HG02938 (cell line): ENCODE measurements around the gene DBNL.

Experiments used
- ATAC-seq: cut with Tn5 transposase; IDR thresholded peaks from one replicate; pipeline ENCODE4 v1.9.1; 2021; ENCODE audit warnings: mild to moderate bottlenecking, moderate library complexity; ENCODE audit not compliant: unreplicated experiment

DBNL gene

GRCh38 chr7:44060948-44061644, 16.6 kb downstream of the DBNL start:
- no peak for ATAC-seq

GRCh38 chr7:44061645-44062179, 17.2 kb downstream of the DBNL start:
- ATAC-seq: no peak

- ATAC-seq: no peak
Observed at GRCh38 chr7:44062180-44062902, 17.8 kb downstream of the DBNL start.

GRCh38 chr7:44062903-44063295, 18.4 kb downstream of the DBNL start:
- ATAC-seq: no peak

GRCh38 chr7:44063547-44063893, 19.0 kb downstream of the DBNL start:
- ATAC-seq: no peak

GRCh38 chr7:44063894-44064651, 19.6 kb downstream of the DBNL start:
- no peak for ATAC-seq

GRCh38 chr7:44064791-44065430, 20.4 kb downstream of the DBNL start:
- ATAC-seq: no peak

- ATAC-seq: no peak
Observed at GRCh38 chr7:44065431-44066110, 21.1 kb downstream of the DBNL start, which contains the start of gene PGAM2. PGAM2 (minus strand) TSS chr7:44065567; CDS start chr7:44065529, 38 bp downstream.

GRCh38 chr7:44066111-44066460, 21.6 kb downstream of the DBNL start:
- ATAC-seq: no peak

- no peak for ATAC-seq
Observed at GRCh38 chr7:44066494-44067063, 22.1 kb downstream of the DBNL start.

GRCh38 chr7:44067064-44067951, 22.8 kb downstream of the DBNL start:
- ATAC-seq: no peak

GRCh38 chr7:44068054-44068453, 23.6 kb downstream of the DBNL start:
- no peak for ATAC-seq

- ATAC-seq: no peak
Observed at GRCh38 chr7:44071726-44072363, 27.3 kb downstream of the DBNL start.

- ATAC-seq: no peak
Observed at GRCh38 chr7:44072364-44073231, 28.1 kb downstream of the DBNL start.

GRCh38 chr7:44073664-44074348, 29.3 kb downstream of the DBNL start:
- no peak for ATAC-seq

- ATAC-seq: no peak
Observed at GRCh38 chr7:44074349-44074695, 29.8 kb downstream of the DBNL start.
